PFSK-1 (cell line): Measurements from ENCODE around the gene WASHC4.

Experiments
- FOXP2 ChIP-seq: optimal IDR thresholded peaks from 2 replicates; pipeline ENCODE3; 2011; ENCODE audit warnings: borderline replicate concordance, control low read depth, inconsistent platforms; ENCODE audit not compliant: insufficient read depth; ENCODE audit errors: extremely low read length, extremely low read depth
- POLR2AphosphoS5 ChIP-seq: IDR thresholded peaks from 2 replicates; pipeline ENCODE4 v1.6.1; 2012; ENCODE audit warnings: low read depth, mild to moderate bottlenecking, control low read depth, low read length, moderate library complexity
- REST ChIP-seq, 2 experiments: IDR thresholded peaks; 2 replicates each; pipeline versions ENCODE4 v1.6.1 to v1.8.0; 2011 to 2012; ENCODE audit warnings: low read depth in 2 of 2, low read length in 2 of 2, control low read depth in 1 of 2, inconsistent platforms in 1 of 2, mild to moderate bottlenecking in 1 of 2, moderate library complexity in 1 of 2; ENCODE audit not compliant: insufficient read depth in 1 of 2
- SIN3A ChIP-seq: IDR thresholded peaks from 2 replicates; pipeline ENCODE4 v1.6.1; 2012; ENCODE audit warnings: mild to moderate bottlenecking, low read length, moderate library complexity, borderline replicate concordance; ENCODE audit not compliant: insufficient read depth
- TAF1 ChIP-seq: IDR thresholded peaks from 2 replicates; pipeline ENCODE4 v1.6.1; 2012; ENCODE audit warnings: low read length, control low read depth, borderline replicate concordance; ENCODE audit not compliant: insufficient read depth

The WASHC4 gene

GRCh38 chr12:105167346-105167745 is 59.8 kb downstream of the WASHC4 start:
- TF ChIP-seq TAF1 = no peak
- TF ChIP-seq FOXP2 = no peak
- no peak for TF ChIP-seq REST (IDR thresholded peaks at IDR 0.05; ENCODE audit: insufficient read depth in 1 of 2, low read depth in 2 of 2, low read length in 2 of 2)
- no peak for TF ChIP-seq POLR2AphosphoS5
- TF ChIP-seq SIN3A = no peak

GRCh38 chr12:105168006-105168405 is 60.5 kb downstream of the WASHC4 start:
- TF ChIP-seq POLR2AphosphoS5 (no peak), FOXP2 (no peak), REST (IDR thresholded peaks at IDR 0.05; ENCODE audit: insufficient read depth in 1 of 2, low read depth in 2 of 2, low read length in 2 of 2) (no peak), TAF1 (no peak), SIN3A (no peak)

GRCh38 chr12:105170139-105170538 is 62.6 kb downstream of the WASHC4 start:
- TF ChIP-seq TAF1 (no peak), SIN3A (no peak), FOXP2 (no peak), REST (IDR thresholded peaks at IDR 0.05; ENCODE audit: insufficient read depth in 1 of 2, low read depth in 2 of 2, low read length in 2 of 2) (no peak), POLR2AphosphoS5 (no peak)

GRCh38 chr12:105171691-105172436 is 64.3 kb downstream of the WASHC4 start:
- TF ChIP-seq POLR2AphosphoS5 (no peak), TAF1 (no peak), SIN3A (no peak), FOXP2 (no peak), REST (IDR thresholded peaks at IDR 0.05; ENCODE audit: insufficient read depth in 1 of 2, low read depth in 2 of 2, low read length in 2 of 2) (no peak)
